MCF 10A (cell line): ENCODE measurements around the gene PGF. TPM values are rescaled to one million over a fixed set of nuclear protein-coding genes. Genes with fewer than 3 reads are reported as not detected.

Experiments
- BruUV-seq: library from RNA; stranded (reverse); fragments of 400-500 nt; replicated peaks from 2 replicates; lab custom pipeline; 2021; lab: Mats Ljungman, UMichigan
- CTCF ChIA-PET: fragments of 300-600 bp; sonication (Branson Sonifier 250); formaldehyde crosslinking; extraction: SDS; loops from one replicate; lab custom pipeline; 2021; ENCODE audit warnings: antibody characterized with exemption, inconsistent platforms; lab: Yijun Ruan, JAX
- POLR2A ChIA-PET: fragments of 300-600, 350-650 bp; sonication (Branson Sonifier 250); formaldehyde crosslinking; extraction: SDS; loops from one replicate; lab custom pipeline; 2020; ENCODE audit warnings: antibody characterized with exemption, inconsistent platforms; lab: Yijun Ruan, JAX
- DNase-seq: peaks from one replicate; pipeline ENCODE4 v3.0.0-alpha.2; 2018; ENCODE audit not compliant: unreplicated experiment
- H3K27ac Mint-ChIP-seq: one replicate; pipeline ENCODE4 v1.8.0; 2022; ENCODE audit warnings: mild to moderate bottlenecking, low read depth, mixed read lengths; ENCODE audit not compliant: unreplicated experiment
- H3K27me3 Mint-ChIP-seq: one replicate; pipeline ENCODE4 v1.8.0; 2022; ENCODE audit warnings: mixed read lengths; ENCODE audit not compliant: insufficient read depth, unreplicated experiment
- H3K36me3 Mint-ChIP-seq: one replicate; pipeline ENCODE4 v1.8.0; 2022; ENCODE audit warnings: mild to moderate bottlenecking, moderate library complexity, mixed read lengths; ENCODE audit not compliant: insufficient read depth, unreplicated experiment
- H3K4me1 Mint-ChIP-seq: one replicate; pipeline ENCODE4 v1.8.0; 2022; ENCODE audit warnings: mixed read lengths; ENCODE audit not compliant: insufficient read depth, unreplicated experiment
- H3K4me3 Mint-ChIP-seq: one replicate; pipeline ENCODE4 v1.8.0; 2022; ENCODE audit warnings: mild to moderate bottlenecking, moderate library complexity, mixed read lengths; ENCODE audit not compliant: unreplicated experiment
- H3K9me3 Mint-ChIP-seq: one replicate; pipeline ENCODE4 v1.8.0; 2022; ENCODE audit warnings: mixed read lengths; ENCODE audit not compliant: unreplicated experiment
- intact Hi-C: fragments of 100-400 bp; cut with micrococcal nuclease; formaldehyde crosslinking; loops from 2 replicates; pipeline ENCODE4 v1.14.1; 2022
- total RNA-seq: library from RNA; stranded (reverse); gene quantifications from 2 replicates; pipeline ENCODE4 v1.2.3, GENCODE V29; 2022
- TF ChIP-seq, protein P1 (sequence below): fragments of 200-600 bp; IDR thresholded peaks from one replicate; pipeline ENCODE4 v1.8.0; 2022; ENCODE audit warnings: antibody characterized with exemption, mild to moderate bottlenecking; ENCODE audit not compliant: unreplicated experiment

PGF gene
- total RNA-seq, 1 experiment from 2014 or later: 2.1 TPM

DNA sequence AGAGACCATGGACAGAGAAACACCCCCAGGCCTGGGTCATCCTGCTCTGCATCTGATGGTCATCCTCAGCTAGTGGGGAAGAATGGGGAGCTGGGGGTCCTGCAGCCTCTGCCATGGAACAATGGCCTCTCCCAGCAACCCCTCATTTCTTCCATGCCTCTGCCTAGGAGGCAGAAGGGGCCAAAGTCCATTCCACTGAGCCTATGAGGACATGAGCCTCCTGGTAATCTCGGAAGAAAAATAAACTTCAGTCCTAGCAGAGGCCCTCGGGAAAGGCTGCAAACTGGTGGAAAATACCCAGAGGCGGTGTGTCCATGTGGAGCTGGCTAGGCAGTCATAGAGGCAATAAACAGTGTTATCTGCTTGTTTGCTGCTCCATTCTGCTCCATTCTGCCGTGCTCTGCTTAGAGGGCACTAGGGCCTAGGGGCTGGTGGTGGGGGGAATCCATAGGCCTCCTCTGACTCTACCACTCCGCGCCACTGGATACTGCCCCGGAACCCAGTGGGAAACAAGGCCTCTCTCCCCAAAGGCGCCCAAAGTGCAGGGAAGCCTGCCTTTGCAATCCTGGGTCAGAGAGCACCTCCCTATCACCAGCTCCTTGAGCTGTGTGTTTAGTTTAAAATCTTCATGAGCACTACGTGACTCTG is 4.5 kb downstream of the PGF start:
- Mint-ChIP-seq H3K27me3 (no peaks in the 10 kb centered on the region), H3K36me3 (no peaks in the 10 kb centered on the region), H3K4me1 (peaks cover 9% of the 10 kb centered on the region), H3K4me3 (no peak overlapping the region), H3K9me3 (no peaks in the 10 kb centered on the region), H3K27ac (no peak overlapping the region)
- intact Hi-C loops: no loop called here
- BruUV-seq: no TSS peak
- TF ChIP-seq, protein P1, sequence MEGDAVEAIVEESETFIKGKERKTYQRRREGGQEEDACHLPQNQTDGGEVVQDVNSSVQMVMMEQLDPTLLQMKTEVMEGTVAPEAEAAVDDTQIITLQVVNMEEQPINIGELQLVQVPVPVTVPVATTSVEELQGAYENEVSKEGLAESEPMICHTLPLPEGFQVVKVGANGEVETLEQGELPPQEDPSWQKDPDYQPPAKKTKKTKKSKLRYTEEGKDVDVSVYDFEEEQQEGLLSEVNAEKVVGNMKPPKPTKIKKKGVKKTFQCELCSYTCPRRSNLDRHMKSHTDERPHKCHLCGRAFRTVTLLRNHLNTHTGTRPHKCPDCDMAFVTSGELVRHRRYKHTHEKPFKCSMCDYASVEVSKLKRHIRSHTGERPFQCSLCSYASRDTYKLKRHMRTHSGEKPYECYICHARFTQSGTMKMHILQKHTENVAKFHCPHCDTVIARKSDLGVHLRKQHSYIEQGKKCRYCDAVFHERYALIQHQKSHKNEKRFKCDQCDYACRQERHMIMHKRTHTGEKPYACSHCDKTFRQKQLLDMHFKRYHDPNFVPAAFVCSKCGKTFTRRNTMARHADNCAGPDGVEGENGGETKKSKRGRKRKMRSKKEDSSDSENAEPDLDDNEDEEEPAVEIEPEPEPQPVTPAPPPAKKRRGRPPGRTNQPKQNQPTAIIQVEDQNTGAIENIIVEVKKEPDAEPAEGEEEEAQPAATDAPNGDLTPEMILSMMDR: no peak
- DNase-seq: no peak
- ChIA-PET POLR2A (interaction anchor here (0.6 kb wide), 2 partner anchors 37 to 307 kb away, joined by 3 read pairs; no protein-coding TSS in a partner anchor), CTCF (no interaction called here)

DNA sequence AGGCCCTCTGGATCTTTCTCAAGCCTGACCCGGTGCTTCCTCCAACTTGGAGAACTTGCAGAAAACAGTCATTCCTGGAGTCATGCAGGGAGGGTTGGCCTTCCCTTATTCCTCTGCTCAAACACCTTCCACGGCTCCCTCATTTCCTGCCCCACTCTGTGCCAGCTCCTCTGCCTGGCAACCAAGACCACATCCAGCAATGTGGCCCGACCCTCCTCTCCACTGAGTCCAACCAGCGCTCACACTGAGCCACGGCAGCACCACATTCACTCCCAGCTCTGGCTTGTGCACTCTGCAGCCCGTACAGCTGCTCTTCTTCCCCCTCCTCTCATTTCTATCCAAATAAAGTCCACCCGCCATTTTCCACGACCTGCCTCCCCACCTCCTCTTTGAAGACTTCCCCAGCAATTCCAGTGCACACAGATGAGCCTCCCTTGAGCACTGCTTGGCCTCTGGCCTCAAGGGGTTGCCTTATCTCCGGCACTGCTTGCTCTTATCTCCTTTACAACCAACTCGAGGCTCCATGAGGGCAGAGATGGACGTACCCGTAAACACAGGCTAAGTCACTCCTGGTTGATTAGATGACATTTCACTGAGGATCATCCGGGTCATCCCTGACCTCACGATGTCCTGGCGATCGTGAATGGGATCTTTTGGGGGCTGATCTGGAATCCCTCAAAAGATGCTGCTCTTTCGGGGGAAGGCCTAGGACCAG is 5.4 kb downstream of the PGF start:
- TF ChIP-seq, protein P1: no peak
- Mint-ChIP-seq H3K9me3 (no peaks in the 10 kb centered on the region), H3K4me3 (no peak overlapping the region), H3K36me3 (no peaks in the 10 kb centered on the region), H3K27ac (peak overlapping the region; percentile 73), H3K27me3 (no peaks in the 10 kb centered on the region), H3K4me1 (peaks cover 9% of the 10 kb centered on the region)
- DNase-seq: no peak
- BruUV-seq: no TSS peak
- intact Hi-C loops: loop anchor here (5.0 to 10.0 kb wide), 2 partner anchors 52 to 355 kb away; partner anchors contain the start of gene EIF2B2
- POLR2A ChIA-PET: interaction anchor here (0.7 kb wide), 1 partner anchor 11 kb away, joined by 3 read pairs; no protein-coding TSS in a partner anchor
- CTCF ChIA-PET: interaction anchor here (0.5 to 6.6 kb wide), 2 partner anchors 53 to 139 kb away, joined by 3 to 69 read pairs; no protein-coding TSS in a partner anchor

DNA sequence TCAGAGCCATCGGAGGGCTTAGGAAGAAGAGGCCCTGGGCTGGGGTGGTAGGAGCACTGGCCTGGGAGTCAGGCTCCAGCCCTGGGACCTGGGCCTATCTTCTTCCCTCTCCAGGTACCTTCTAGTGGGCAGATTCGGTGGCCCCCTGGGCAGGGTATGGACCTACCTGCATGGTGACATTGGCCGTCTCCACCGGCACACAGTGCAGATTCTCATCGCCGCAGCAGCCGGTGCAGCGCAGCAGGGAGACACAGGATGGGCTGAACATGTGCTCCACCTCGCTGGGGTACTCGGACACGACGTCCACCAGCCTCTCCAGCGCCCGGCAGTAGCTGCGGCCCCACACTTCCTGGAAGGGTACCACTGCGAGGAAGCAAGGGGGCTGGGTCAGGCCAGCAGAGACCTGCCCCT is 6.2 kb downstream of the PGF start:
- no peaks in the 10 kb centered on the region for H3K9me3 Mint-ChIP-seq
- DNase-seq: no peak
- no peaks in the 10 kb centered on the region for H3K36me3 Mint-ChIP-seq
- no peak overlapping the region for H3K27ac Mint-ChIP-seq
- BruUV-seq: no TSS peak
- ChIA-PET CTCF (interaction anchor here (0.9 to 6.6 kb wide), 2 partner anchors 44 to 140 kb away, joined by 3 to 69 read pairs; no protein-coding TSS in a partner anchor), POLR2A (interaction anchor here (0.7 kb wide), 1 partner anchor 10 kb away, joined by 3 read pairs; no protein-coding TSS in a partner anchor)
- no peak overlapping the region for H3K4me3 Mint-ChIP-seq
- intact Hi-C loops: loop anchor here (5.0 to 10.0 kb wide), 2 partner anchors 53 to 356 kb away; partner anchors contain the start of gene EIF2B2
- no peaks in the 10 kb centered on the region for H3K27me3 Mint-ChIP-seq
- TF ChIP-seq, protein P1: no peak
- peaks cover 9% of the 10 kb centered on the region for H3K4me1 Mint-ChIP-seq
